ENCODE data around the gene DHDH.

GRCh38 chr19:48965040-48965805 lies 31.7 kb downstream of the DHDH start, which contains the start of gene FTL:
- TF ChIP-seq POLR2A (IDR thresholded peaks at IDR 0.05): peak in 3 of 4 donors; percentile 33 to 99 (median 99)
- TF ChIP-seq CTCF (IDR thresholded peaks at IDR 0.05): peak in 1 of 6 experiments; percentile 1
